Common myeloid progenitor, CD34-positive (primary cell): ENCODE results near the gene PSMA6.
"Not testable (repeated sequence)": the region's sequence is repeated elsewhere in the genome, so short reads cannot be mapped to it uniquely, and the experiment has no call there.

ENCODE experiments used
- CTCF ChIA-PET: fragments of 350-600 bp; sonication (Branson Sonifier 250); formaldehyde crosslinking; loops from one replicate; lab custom pipeline; 2021; ENCODE audit warnings: antibody characterized with exemption; lab: Charles Lee
- POLR2A ChIA-PET: fragments of 350-600 bp; sonication (Branson Sonifier 250); formaldehyde crosslinking; loops from one replicate; lab custom pipeline; 2021; ENCODE audit warnings: antibody characterized with exemption; lab: Charles Lee
- DNase-seq, 3 donors: peaks; one replicate each; pipeline versions ENCODE4 v3.0.0 to v3.0.0-alpha.2; 2013
- H3K27ac ChIP-seq, 2 experiments: 1 replicate in 1 of 2; 2 replicates in 1 of 2; pipeline ENCODE4 v1.7.0; 2013; ENCODE audit warnings: inconsistent platforms in 2 of 2, low read length in 2 of 2, mild to moderate bottlenecking in 2 of 2, low read depth in 1 of 2, moderate library complexity in 1 of 2; ENCODE audit not compliant: severe bottlenecking in 2 of 2, insufficient read depth in 1 of 2, poor library complexity in 1 of 2
- H3K27me3 ChIP-seq, 5 experiments: replicated peaks in 2 of 5; 1 replicate in 3 of 5; 2 replicates in 2 of 5; pipeline versions ENCODE4 v1.6.1 to v1.7.0; 2013; ENCODE audit warnings: low read length in 4 of 5, mild to moderate bottlenecking in 2 of 5, moderate library complexity in 2 of 5, inconsistent platforms in 1 of 5; ENCODE audit not compliant: insufficient read depth in 5 of 5, control insufficient read depth in 4 of 5
- H3K36me3 ChIP-seq, 4 experiments: 1 replicate in 2 of 4; 2 replicates in 2 of 4; pipeline versions ENCODE4 v1.6.1 to v1.7.0; 2013; ENCODE audit warnings: low read length in 3 of 4, control low read depth in 1 of 4, mild to moderate bottlenecking in 1 of 4; ENCODE audit not compliant: control insufficient read depth in 4 of 4, insufficient read depth in 4 of 4
- H3K4me1 ChIP-seq, 4 experiments: 1 replicate in 3 of 4; 2 replicates in 1 of 4; pipeline versions ENCODE4 v1.6.1 to v1.7.1; 2013; ENCODE audit warnings: low read length in 3 of 4, mild to moderate bottlenecking in 3 of 4, control low read depth in 1 of 4, inconsistent platforms in 1 of 4, moderate library complexity in 1 of 4; ENCODE audit not compliant: control insufficient read depth in 4 of 4, insufficient read depth in 4 of 4; ENCODE audit errors: control extremely low read depth in 1 of 4
- H3K4me3 ChIP-seq, 7 experiments: 1 replicate in 4 of 7; 2 replicates in 3 of 7; pipeline versions ENCODE4 v1.5.1 to v1.7.0; 2013; ENCODE audit warnings: mild to moderate bottlenecking in 7 of 7, low read length in 6 of 7, moderate library complexity in 6 of 7, inconsistent platforms in 2 of 7, low read depth in 2 of 7, control low read depth in 1 of 7; ENCODE audit not compliant: insufficient read depth in 4 of 7, control insufficient read depth in 1 of 7; ENCODE audit errors: extremely low read depth in 1 of 7
- H3K9me3 ChIP-seq, 5 experiments: 1 replicate in 4 of 5; 2 replicates in 1 of 5; pipeline versions ENCODE4 v1.6.1 to v1.7.1; 2013; ENCODE audit warnings: low read length in 4 of 5, mild to moderate bottlenecking in 2 of 5, inconsistent platforms in 1 of 5, low read depth in 1 of 5, moderate library complexity in 1 of 5; ENCODE audit not compliant: control insufficient read depth in 4 of 5, insufficient read depth in 2 of 5; ENCODE audit errors: control extremely low read depth in 1 of 5
- WGBS: methylation state at CpG from one replicate; pipeline ENCODE4 v1.1.5; 2013; ENCODE audit not compliant: insufficient coverage; 5-methylcytosine and 5-hydroxymethylcytosine counted together

PSMA6 gene

GRCh38 chr14:35248476-35248788 lies 43.8 kb upstream of the PSMA6 start:
- ChIA-PET CTCF (interaction anchor here (1.3 kb wide), 1 partner anchor 19 kb away, joined by 3 read pairs; no protein-coding TSS in a partner anchor), POLR2A (no interaction called here)
- no peaks in the 10 kb centered on the region for H3K27me3 ChIP-seq
- peaks cover 10 to 27% (median 16%) of the 10 kb centered on the region in 4 experiments for H3K4me1 ChIP-seq
- H3K27ac ChIP-seq: no peak overlapping the region
- no peaks in the 10 kb centered on the region for H3K9me3 ChIP-seq
- H3K4me3 ChIP-seq: peak overlapping the region in 1 of 7 experiments; percentile 35
- peaks cover 0 to 3% (median 0%) of the 10 kb centered on the region in 4 experiments for H3K36me3 ChIP-seq
- no peak for DNase-seq

GRCh38 chr14:35250319-35250718 lies 41.9 kb upstream of the PSMA6 start:
- H3K36me3 ChIP-seq: peaks cover 0 to 6% (median 0%) of the 10 kb centered on the region in 4 experiments
- DNase-seq: no peak
- H3K27ac ChIP-seq: no peak overlapping the region
- H3K4me3 ChIP-seq: no peak overlapping the region
- 50% methylated on average over 2 of the region's 4 CpGs for WGBS
- H3K9me3 ChIP-seq: no peaks in the 10 kb centered on the region
- ChIA-PET CTCF (interaction anchor here (0.7 to 1.6 kb wide), 7 partner anchors 10 to 172 kb away, joined by 3 to 11 read pairs (median 3); no protein-coding TSS in a partner anchor), POLR2A (interaction anchor here (0.5 kb wide), 1 partner anchor 70 kb away, joined by 3 read pairs; no protein-coding TSS in a partner anchor)
- H3K27me3 ChIP-seq: no peaks in the 10 kb centered on the region
- peaks cover 10 to 30% (median 20%) of the 10 kb centered on the region in 4 experiments for H3K4me1 ChIP-seq

DNA sequence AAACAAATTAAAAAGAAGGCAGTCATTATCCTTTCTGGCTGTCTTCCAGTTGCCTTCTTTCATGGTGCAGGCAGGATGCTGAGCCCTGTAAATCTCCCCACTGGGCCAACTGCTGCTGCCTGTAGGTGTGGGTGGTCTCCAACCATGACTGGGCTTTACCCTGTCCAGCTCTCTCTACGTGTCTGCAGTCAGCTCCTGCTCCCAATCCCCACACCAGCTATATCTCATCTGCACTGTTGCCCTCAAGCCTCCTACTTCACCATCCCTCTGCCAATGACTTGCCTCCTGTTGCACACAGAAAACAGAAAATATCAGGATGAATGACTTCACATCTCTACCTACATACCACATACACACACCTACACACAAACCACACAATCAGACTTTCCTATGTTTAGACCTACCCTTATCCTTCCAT lies 39.7 kb upstream of the PSMA6 start:
- Histone ChIP-seq H3K9me3 (no peaks in the 10 kb centered on the region), H3K36me3 (peaks cover 0 to 6% (median 0%) of the 10 kb centered on the region in 4 experiments), H3K27ac (no peak overlapping the region), H3K4me3 (no peak overlapping the region), H3K27me3 (no peaks in the 10 kb centered on the region), H3K4me1 (peaks cover 10 to 26% (median 20%) of the 10 kb centered on the region in 4 experiments)
- no peak for DNase-seq
- CTCF ChIA-PET: interaction anchor here (0.9 to 1.5 kb wide), 4 partner anchors 8 to 161 kb away, joined by 3 to 4 read pairs (median 4); no protein-coding TSS in a partner anchor
- 92% methylated on average over 1 of the region's 1 CpG for whole genome bisulfite sequencing
- POLR2A ChIA-PET: no interaction called here

GRCh38 chr14:35253056-35253455 lies 39.1 kb upstream of the PSMA6 start:
- WGBS: 100% methylated on average over 3 of the region's 3 CpGs
- H3K9me3 ChIP-seq, H3K27ac ChIP-seq, DNase-seq, H3K4me3 ChIP-seq, H3K27me3 ChIP-seq, H3K36me3 ChIP-seq: not testable (repeated sequence)
- ChIA-PET CTCF (interaction anchor here (0.8 to 1.5 kb wide), 6 partner anchors 8 to 168 kb away, joined by 3 to 5 read pairs (median 4); no protein-coding TSS in a partner anchor), POLR2A (interaction anchor here (0.7 kb wide), 1 partner anchor 80 kb away, joined by 4 read pairs; no protein-coding TSS in a partner anchor)
- H3K4me1 ChIP-seq: peaks cover 10 to 23% (median 16%) of the 10 kb centered on the region in 4 experiments

- H3K4me1 ChIP-seq: peaks cover 6 to 19% (median 9%) of the 10 kb centered on the region in 4 experiments
- ChIA-PET POLR2A (interaction anchor here (0.6 kb wide), 1 partner anchor 178 kb away, joined by 3 read pairs; no protein-coding TSS in a partner anchor), CTCF (interaction anchor here (0.8 to 1.9 kb wide), 7 partner anchors 8 to 167 kb away, joined by 3 to 7 read pairs (median 3); no protein-coding TSS in a partner anchor)
- WGBS: 98% methylated on average over 3 of the region's 7 CpGs
- DNase-seq, H3K27ac ChIP-seq, H3K36me3 ChIP-seq, H3K4me3 ChIP-seq, H3K9me3 ChIP-seq, H3K27me3 ChIP-seq: not testable (repeated sequence)
Observed at GRCh38 chr14:35254034-35254622, 38.1 kb upstream of the PSMA6 start.

- Histone ChIP-seq H3K27me3 (no peaks in the 10 kb centered on the region), H3K9me3 (no peaks in the 10 kb centered on the region), H3K36me3 (peaks cover 0 to 6% (median 0%) of the 10 kb centered on the region in 4 experiments), H3K4me3 (no peak overlapping the region), H3K27ac (no peak overlapping the region), H3K4me1 (peaks cover 6 to 18% (median 9%) of the 10 kb centered on the region in 4 experiments)
- DNase-seq: peak; percentile 10 to 56 (median 47)
- 75% methylated on average over 1 of the region's 2 CpGs for WGBS
- ChIA-PET POLR2A (no interaction called here), CTCF (interaction anchor here (1.0 to 1.9 kb wide), 3 partner anchors 23 to 113 kb away, joined by 3 to 7 read pairs (median 3); no protein-coding TSS in a partner anchor)
Observed at GRCh38 chr14:35254736-35255135, 37.4 kb upstream of the PSMA6 start.

DNA sequence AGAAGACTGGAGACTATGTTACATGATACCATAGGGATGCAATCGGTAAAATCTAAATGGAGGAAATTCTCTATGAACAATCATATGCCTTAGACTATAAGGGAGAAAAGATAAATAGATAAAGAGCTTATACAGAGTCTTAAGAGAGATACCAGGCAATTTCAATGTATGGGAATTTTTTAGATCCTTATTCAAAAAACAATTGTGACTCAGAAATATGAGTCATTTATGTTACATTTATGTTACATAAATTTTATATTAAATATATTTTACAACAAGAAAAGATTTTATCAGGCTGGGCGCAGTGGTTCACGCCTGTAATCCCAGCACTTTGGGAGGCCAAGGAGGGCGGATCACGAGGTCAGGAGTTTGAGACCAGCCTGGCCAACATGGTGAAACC lies 36.5 kb upstream of the PSMA6 start:
- H3K27me3 ChIP-seq: no peaks in the 10 kb centered on the region
- POLR2A ChIA-PET: no interaction called here
- peaks cover under 1 to 10% (median 3%) of the 10 kb centered on the region in 4 experiments for H3K36me3 ChIP-seq
- WGBS: no CpG with 5 or more reads among the region's 5 CpGs
- H3K4me3 ChIP-seq: no peak overlapping the region
- CTCF ChIA-PET: interaction anchor here (1.9 kb wide), 1 partner anchor 20 kb away, joined by 4 read pairs; no protein-coding TSS in a partner anchor
- peaks cover under 1 to 8% (median 4%) of the 10 kb centered on the region in 4 experiments for H3K4me1 ChIP-seq
- H3K9me3 ChIP-seq: peaks cover 0 to 5% (median 0%) of the 10 kb centered on the region in 5 experiments
- no peak for DNase-seq
- H3K27ac ChIP-seq: no peak overlapping the region
